Ishikawa (cell line): ENCODE results near the gene UGT1A9.

Experiments used
- RAD21 ChIP-seq: IDR thresholded peaks from 2 replicates; pipeline ENCODE4 v1.6.1; 2012; ENCODE audit warnings: low read depth
- TF ChIP-seq, protein P1 (sequence below): IDR thresholded peaks from 2 replicates; pipeline ENCODE4 v1.6.1; 2012

DNA sequence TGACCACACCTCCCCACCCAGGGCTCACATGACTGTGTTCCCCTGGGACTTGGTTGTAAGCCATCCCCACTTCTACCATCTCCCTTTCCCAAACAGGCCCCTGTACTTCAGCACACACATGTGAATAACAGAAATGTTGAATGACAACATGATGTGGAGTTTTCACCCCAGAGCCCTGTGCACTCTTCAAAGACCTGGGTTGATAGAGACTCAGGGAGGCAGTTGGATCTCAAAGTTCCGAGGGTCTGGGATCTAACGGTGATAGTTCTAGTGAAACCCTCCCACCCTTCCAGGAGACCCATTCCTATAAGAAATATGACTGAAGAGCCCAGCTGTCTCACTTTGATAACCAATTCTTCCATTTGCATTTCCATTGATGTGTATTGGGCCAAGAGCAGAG, 106.3 kb downstream of the UGT1A9 start, which contains the start of gene MROH2A:
- TF ChIP-seq, protein P1, sequence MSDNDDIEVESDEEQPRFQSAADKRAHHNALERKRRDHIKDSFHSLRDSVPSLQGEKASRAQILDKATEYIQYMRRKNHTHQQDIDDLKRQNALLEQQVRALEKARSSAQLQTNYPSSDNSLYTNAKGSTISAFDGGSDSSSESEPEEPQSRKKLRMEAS: no peak
- no peak for TF ChIP-seq RAD21
